GM12892 (cell line): ENCODE results near the gene IGF2BP3.

Source experiments
- POLR2A ChIP-seq: IDR thresholded peaks from 2 replicates; pipeline ENCODE4 v1.6.1; 2011; ENCODE audit warnings: low read depth, low read length, control low read depth
- POLR2AphosphoS5 ChIP-seq: IDR thresholded peaks from 2 replicates; pipeline ENCODE4 v1.6.1; 2011; ENCODE audit warnings: low read depth, low read length, control low read depth
- TAF1 ChIP-seq: IDR thresholded peaks from 2 replicates; pipeline ENCODE4 v1.6.1; 2011; ENCODE audit warnings: low read depth, mild to moderate bottlenecking, control low read depth, low read length, borderline replicate concordance

DNA sequence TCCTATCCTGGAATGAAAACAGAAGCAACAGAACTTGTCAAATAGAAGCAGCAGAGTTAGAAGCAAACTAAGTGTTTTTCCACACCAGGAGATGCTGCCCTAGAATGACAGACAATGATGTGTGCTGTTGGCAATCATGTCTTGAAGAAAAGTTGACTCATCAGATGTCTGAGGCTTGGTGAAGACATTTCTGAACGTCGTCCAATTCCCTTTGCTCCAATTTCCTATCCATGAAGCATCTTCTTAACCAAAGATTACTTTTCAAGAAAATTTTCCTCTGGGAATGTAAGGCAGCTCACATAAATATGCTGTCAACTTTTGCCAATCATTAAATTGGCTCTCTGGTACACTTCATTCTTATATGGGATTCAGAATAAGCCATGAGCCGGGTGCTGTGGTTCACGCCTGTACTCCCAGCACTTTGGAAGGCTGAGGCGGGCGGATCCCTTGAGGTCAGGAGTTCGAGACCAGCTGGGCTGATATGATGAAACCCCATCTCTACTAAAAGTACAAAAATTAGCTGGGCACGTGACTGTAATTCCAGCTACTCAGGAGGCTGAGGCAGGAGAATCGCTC is 136.5 kb downstream of the IGF2BP3 start:
- TF ChIP-seq POLR2A (no peak), POLR2AphosphoS5 (no peak), TAF1 (no peak)
